BJ (cell line): Measurements from ENCODE around the gene DPEP3. TPM values are rescaled to one million over a fixed set of nuclear protein-coding genes. Genes with fewer than 3 reads are reported as not detected.

Source experiments
- CTCF ChIA-PET: fragments of 350-600 bp; formaldehyde crosslinking; extraction: SDS; loops from one replicate; lab custom pipeline; 2021; ENCODE audit warnings: antibody characterized with exemption, inconsistent platforms; lab: Yijun Ruan, JAX
- POLR2A ChIA-PET: fragments of 300-600 bp; sonication (Branson Sonifier 250); formaldehyde crosslinking; extraction: SDS; loops from one replicate; lab custom pipeline; 2021; ENCODE audit warnings: antibody characterized with exemption; lab: Charles Lee
- DNase-seq: peaks from one replicate; pipeline ENCODE4 v3.0.0-alpha.2; 2011; ENCODE audit warnings: low read depth
- H3K27me3 ChIP-seq: 2 replicates; pipeline ENCODE4 v1.6.0; 2011; ENCODE audit warnings: low read length; ENCODE audit not compliant: control insufficient read depth, insufficient read depth
- H3K36me3 ChIP-seq: 2 replicates; pipeline ENCODE4 v1.5.1; 2011; ENCODE audit warnings: low read length; ENCODE audit not compliant: control insufficient read depth, insufficient read depth
- H3K4me3 ChIP-seq: 2 replicates; pipeline ENCODE4 v1.5.1; 2011; ENCODE audit warnings: low read depth, mild to moderate bottlenecking, control low read depth, low read length
- polyA plus RNA-seq: library from polyadenylated mRNA; depleted of rRNA; stranded (reverse); fragments of >200 nt; gene quantifications from 2 replicates; pipeline ENCODE4 v1.2.3, GENCODE V29; 2011
- TF ChIP-seq, protein P1 (sequence below): IDR thresholded peaks from 2 replicates; pipeline ENCODE4 v1.5.1; 2011; ENCODE audit warnings: low read depth, mild to moderate bottlenecking, control low read depth, inconsistent platforms, low read length, moderate library complexity; ENCODE audit not compliant: insufficient read depth

Gene DPEP3
- polyA plus RNA-seq, 1 experiment: not detected

DNA sequence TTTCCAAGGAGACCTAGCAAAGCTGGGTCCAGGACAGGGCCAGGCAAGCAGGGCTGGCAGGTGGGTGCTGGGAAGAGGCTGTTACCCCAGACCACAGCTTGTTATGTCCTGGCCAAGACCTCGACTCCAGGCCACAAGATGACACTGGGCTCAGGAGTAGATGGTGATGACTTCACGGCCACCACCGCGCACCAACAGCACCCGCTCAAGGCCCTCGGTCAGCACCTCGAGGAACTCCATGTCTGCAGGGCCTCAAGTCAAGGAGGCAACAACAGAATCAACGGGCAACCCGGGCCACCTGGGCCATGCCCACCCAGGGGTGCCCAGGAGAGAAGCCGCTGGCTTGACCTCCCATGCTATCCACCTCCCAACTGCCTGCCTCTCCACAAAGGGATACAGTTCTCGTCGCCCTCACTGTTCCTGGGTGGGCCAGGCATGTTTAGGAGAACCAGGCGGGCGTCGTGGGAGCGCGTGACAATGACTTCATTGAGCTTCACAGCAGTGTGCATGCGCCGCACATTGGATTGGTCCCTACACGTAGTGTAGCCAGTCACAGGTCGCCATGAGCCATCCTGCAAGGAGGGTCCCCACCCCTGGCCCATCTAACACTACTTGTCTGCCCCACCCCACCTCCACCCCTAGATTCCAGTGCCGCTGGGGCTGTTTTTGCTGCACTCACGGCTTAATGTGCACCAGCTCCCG, 35.5 kb downstream of the DPEP3 start:
- no peak for DNase-seq
- H3K27me3 ChIP-seq: no peaks in the 10 kb centered on the region
- no peak overlapping the region for H3K4me3 ChIP-seq
- ChIA-PET POLR2A (no interaction called here), CTCF (interaction anchor here (2.3 kb wide), 1 partner anchor 129 kb away, joined by 8 read pairs; no protein-coding TSS in a partner anchor)
- TF ChIP-seq, protein P1, sequence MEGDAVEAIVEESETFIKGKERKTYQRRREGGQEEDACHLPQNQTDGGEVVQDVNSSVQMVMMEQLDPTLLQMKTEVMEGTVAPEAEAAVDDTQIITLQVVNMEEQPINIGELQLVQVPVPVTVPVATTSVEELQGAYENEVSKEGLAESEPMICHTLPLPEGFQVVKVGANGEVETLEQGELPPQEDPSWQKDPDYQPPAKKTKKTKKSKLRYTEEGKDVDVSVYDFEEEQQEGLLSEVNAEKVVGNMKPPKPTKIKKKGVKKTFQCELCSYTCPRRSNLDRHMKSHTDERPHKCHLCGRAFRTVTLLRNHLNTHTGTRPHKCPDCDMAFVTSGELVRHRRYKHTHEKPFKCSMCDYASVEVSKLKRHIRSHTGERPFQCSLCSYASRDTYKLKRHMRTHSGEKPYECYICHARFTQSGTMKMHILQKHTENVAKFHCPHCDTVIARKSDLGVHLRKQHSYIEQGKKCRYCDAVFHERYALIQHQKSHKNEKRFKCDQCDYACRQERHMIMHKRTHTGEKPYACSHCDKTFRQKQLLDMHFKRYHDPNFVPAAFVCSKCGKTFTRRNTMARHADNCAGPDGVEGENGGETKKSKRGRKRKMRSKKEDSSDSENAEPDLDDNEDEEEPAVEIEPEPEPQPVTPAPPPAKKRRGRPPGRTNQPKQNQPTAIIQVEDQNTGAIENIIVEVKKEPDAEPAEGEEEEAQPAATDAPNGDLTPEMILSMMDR: no peak
- peaks cover 79% of the 10 kb centered on the region for H3K36me3 ChIP-seq

DNA sequence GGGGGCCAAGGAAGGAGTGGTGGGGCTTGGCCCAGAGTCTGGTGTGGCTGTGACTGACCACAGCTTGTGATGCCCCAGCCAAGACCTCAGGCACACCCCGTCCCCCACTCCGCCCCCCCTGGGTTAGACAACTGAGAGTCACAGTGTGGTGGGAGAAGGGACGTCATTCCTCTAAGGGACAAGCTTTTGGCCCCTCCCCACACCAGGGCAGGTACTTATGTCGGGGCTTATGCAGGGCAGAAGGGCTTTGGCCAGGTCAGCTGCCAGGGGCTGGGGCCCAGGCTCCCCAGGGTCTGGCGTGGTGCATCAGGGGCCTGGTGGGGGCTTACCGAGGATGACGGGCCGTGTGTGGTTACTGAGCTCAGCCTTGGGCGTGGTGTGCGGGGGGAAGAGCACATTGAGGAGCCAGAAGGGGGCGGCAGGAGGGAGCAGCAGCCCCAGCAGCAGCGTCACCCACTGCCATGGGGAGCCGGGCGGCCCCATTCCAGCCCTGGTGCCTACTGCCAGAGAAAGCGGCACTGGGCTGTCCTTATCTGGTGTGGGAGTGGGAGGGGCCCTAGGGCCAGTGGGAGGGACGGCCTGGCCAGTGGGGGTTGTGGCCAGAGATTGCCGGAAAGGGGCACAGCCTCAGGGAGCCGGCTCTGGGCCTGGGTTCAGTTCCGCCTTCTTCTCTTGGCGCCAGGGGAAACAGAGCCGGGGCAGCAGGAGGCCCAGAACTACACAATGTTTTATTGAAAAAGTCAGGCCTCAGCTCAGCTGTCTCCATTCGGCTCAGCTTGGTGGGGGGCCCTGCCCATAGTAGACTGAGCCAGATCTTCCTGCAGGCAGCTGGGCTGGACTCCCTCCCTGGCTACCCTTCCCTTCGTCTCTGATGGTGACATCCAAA, 36.4 kb downstream of the DPEP3 start, which contains the start of gene LCAT:
TSS of gene LCAT (minus strand) at position 502 of the 886 bp plus-strand sequence. CDS start at position 483, 19 bp downstream.
- DNase-seq: no peak
- Histone ChIP-seq H3K4me3 (no peak within 1 kb of the TSS), H3K27me3 (no peaks in the 10 kb centered on the region), H3K36me3 (peaks cover 78% of the 10 kb centered on the region)
- ChIA-PET POLR2A (no interaction called here), CTCF (interaction anchor here (0.6 to 3.3 kb wide), 5 partner anchors 8 to 128 kb away, joined by 3 to 19 read pairs (median 8); partner anchors contain the start of gene NRN1L)
- TF ChIP-seq, protein P1: no peak

DNA sequence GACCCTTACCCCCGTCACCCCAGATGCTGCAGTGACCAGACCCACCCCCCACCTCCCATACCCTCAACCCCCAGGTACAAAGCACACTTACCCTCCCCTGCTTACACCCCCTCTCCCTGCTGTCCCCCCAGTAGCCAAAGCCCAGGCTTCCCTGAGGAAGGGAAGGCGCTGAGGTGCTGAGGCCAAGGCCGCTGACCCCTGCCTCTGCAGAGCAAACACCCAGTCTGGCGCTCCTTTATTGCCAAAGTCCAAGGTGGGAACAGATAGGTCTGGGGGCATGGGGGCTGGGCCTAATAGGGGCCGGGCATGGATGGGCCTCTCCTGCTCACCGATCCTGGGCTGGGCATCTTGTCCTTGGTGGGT, 37.1 kb downstream of the DPEP3 start:
- no peaks in the 10 kb centered on the region for H3K27me3 ChIP-seq
- ChIA-PET POLR2A (no interaction called here), CTCF (interaction anchor here (0.6 to 3.3 kb wide), 7 partner anchors 9 to 127 kb away, joined by 3 to 19 read pairs (median 3); partner anchors contain the start of gene NRN1L)
- no peak for DNase-seq
- TF ChIP-seq, protein P1: no peak
- H3K36me3 ChIP-seq: peaks cover 72% of the 10 kb centered on the region
- no peak overlapping the region for H3K4me3 ChIP-seq

DNA sequence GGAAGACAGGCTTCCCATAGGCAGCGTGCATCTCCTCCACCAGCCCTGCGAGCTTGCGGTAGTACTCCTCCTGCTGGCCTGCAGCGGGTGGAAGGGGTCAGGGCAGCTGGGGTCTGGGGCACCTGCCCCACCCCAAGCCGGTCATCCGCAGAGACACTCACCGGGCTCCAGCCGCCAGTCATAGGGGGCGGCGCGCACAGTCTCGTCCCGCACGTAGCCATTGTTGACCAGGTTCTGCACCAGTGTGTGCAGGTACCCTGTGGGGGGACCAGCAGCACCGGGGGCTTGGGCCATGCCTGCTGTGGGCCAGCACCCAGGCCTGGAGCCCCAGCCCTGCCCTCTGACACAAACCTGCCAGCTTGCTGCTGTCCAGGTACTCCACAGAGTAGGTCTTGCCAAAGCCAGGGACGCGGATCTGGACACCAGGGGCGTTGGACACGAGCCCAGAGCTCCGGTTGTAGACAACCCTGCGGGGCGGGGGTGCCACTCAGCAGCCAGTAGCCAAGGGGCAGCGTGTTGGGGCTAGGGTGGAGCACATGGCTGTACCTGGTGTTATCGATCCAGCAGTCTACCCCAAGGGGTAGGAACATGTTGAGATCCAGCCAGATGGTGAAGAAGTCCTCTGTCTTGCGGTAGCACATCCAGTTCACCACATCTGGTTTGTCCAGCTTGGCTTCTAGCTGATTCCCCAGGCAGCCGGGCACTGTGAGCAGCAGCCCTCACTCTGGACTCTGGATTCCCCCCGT, 37.6 kb downstream of the DPEP3 start:
- ChIA-PET POLR2A (no interaction called here), CTCF (interaction anchor here (0.6 to 3.3 kb wide), 20 partner anchors 9 to 422 kb away, joined by 3 to 19 read pairs (median 4); partner anchors contain the start of gene NRN1L)
- peaks cover 67% of the 10 kb centered on the region for H3K36me3 ChIP-seq
- DNase-seq: no peak
- TF ChIP-seq, protein P1: no peak
- no peaks in the 10 kb centered on the region for H3K27me3 ChIP-seq
- H3K4me3 ChIP-seq: no peak overlapping the region
